K562 (cell line): ENCODE measurements around the gene TPX2. TPM values are rescaled to one million over a fixed set of nuclear protein-coding genes. Genes with fewer than 3 reads are reported as not detected.

Experiments used
- BRD4 ChIP-seq: fragments of 200-600 bp; sonication (generic); IDR thresholded peaks from 2 replicates; pipeline ENCODE4 v1.6.1; 2017; ENCODE audit warnings: inconsistent platforms
- CHCHD3 ChIP-seq: fragments of 250-450 bp; sonication (Bioruptor Pico); IDR thresholded peaks from 2 replicates; pipeline ENCODE4 v2.1.2; 2022; ENCODE audit warnings: mild to moderate bottlenecking
- CHD1 ChIP-seq: fragments of 200-600 bp; sonication (generic); IDR thresholded peaks from one replicate; pipeline ENCODE4 v1.6.1; 2012; ENCODE audit warnings: mild to moderate bottlenecking, moderate library complexity, low read length, inconsistent platforms
- CXXC5 ChIP-seq: fragments of 250-450 bp; sonication (Bioruptor Pico); IDR thresholded peaks from 2 replicates; pipeline ENCODE4 v1.8.0; 2022; ENCODE audit warnings: inconsistent platforms, mild to moderate bottlenecking, moderate library complexity
- HDGF ChIP-seq: fragments of 450-650 bp; IDR thresholded peaks from 2 replicates; pipeline ENCODE4 v1.6.1; 2016
- HIVEP1 ChIP-seq: fragments of 250-450 bp; sonication (Bioruptor Pico); IDR thresholded peaks from 2 replicates; pipeline ENCODE4 v1.4.0; 2020; ENCODE audit warnings: mild to moderate bottlenecking
- HNRNPK ChIP-seq: fragments of 200-400 bp; formaldehyde crosslinking; IDR thresholded peaks from one replicate; pipeline ENCODE4 v1.6.1; 2018; ENCODE audit warnings: mild to moderate bottlenecking, low read depth, low read length; ENCODE audit not compliant: poor library complexity, severe bottlenecking
- MLX ChIP-seq, 2 experiments: fragments of 450-650 bp in 1 of 2; sonication (generic) in 1 of 2; formaldehyde crosslinking; conservative IDR thresholded peaks; 2 replicates each; pipeline versions ENCODE4 v1.4.0 to v1.8.1; 2020 to 2022; ENCODE audit warnings: mild to moderate bottlenecking in 1 of 2, missing genetic modification reagents in 1 of 2
- MYC ChIP-seq, 2 experiments: fragments of 250-450 bp in 1 of 2; sonication (Bioruptor Pico) in 1 of 2; IDR thresholded peaks; 2 replicates each; pipeline versions ENCODE4 v1.5.1 to v1.6.1; 2012 to 2021; ENCODE audit warnings: low read depth in 2 of 2, borderline replicate concordance in 1 of 2, improper control_type of control experiment in 1 of 2, low read length in 1 of 2, mild to moderate bottlenecking in 1 of 2, moderate library complexity in 1 of 2
- MYNN ChIP-seq, 2 experiments: sonication (generic); formaldehyde crosslinking in 1 of 2; IDR thresholded peaks; 2 replicates each; pipeline versions ENCODE4 v1.5.0 to v1.6.1; 2016 to 2020; ENCODE audit warnings: antibody characterized with exemption in 1 of 2, missing genetic modification reagents in 1 of 2
- NCOA2 ChIP-seq, 2 experiments: fragments of 450-650 bp; IDR thresholded peaks; 2 replicates each; pipeline ENCODE4 v1.6.1; 2018; ENCODE audit warnings: mild to moderate bottlenecking in 2 of 2, moderate library complexity in 1 of 2; ENCODE audit not compliant: partially characterized antibody in 2 of 2
- PCBP1 ChIP-seq: fragments of 200-400 bp; formaldehyde crosslinking; IDR thresholded peaks from 2 replicates; pipeline ENCODE4 v1.6.1; 2018; ENCODE audit warnings: mild to moderate bottlenecking, low read depth, low read length; ENCODE audit not compliant: poor library complexity, severe bottlenecking
- RFX1 ChIP-seq: fragments of 450-650 bp; IDR thresholded peaks from 2 replicates; pipeline ENCODE4 v1.6.1; 2016; ENCODE audit warnings: mild to moderate bottlenecking, moderate library complexity
- RFX5 ChIP-seq: IDR thresholded peaks from 2 replicates; pipeline ENCODE4 v1.6.1; 2011; ENCODE audit warnings: low read depth, mild to moderate bottlenecking, improper control_type of control experiment, low read length
- TAF15 ChIP-seq: fragments of 200-400 bp; formaldehyde crosslinking; IDR thresholded peaks from 2 replicates; pipeline ENCODE4 v1.6.1; 2017; ENCODE audit warnings: mild to moderate bottlenecking, low read depth, low read length, moderate library complexity
- THRB ChIP-seq: fragments of 450-650 bp; formaldehyde crosslinking; conservative IDR thresholded peaks from 2 replicates; pipeline ENCODE4 v1.4.0; 2022; ENCODE audit warnings: mild to moderate bottlenecking, missing genetic modification characterization
- VEZF1 ChIP-seq: fragments of 200-800 bp; sonication (Bioruptor generic); IDR thresholded peaks from 2 replicates; pipeline ENCODE4 v1.6.1; 2017; ENCODE audit warnings: missing genetic modification characterization, missing compliant biosample characterization
- ZNF124 ChIP-seq: sonication (generic); formaldehyde crosslinking; IDR thresholded peaks from 2 replicates; pipeline ENCODE4 v1.8.1; 2022; ENCODE audit warnings: missing genetic modification reagents
- ZNF133 ChIP-seq: fragments of 250-450 bp; sonication (Bioruptor Pico); IDR thresholded peaks from 2 replicates; pipeline ENCODE4 v1.4.0; 2020; ENCODE audit warnings: mild to moderate bottlenecking
- ZNF79 ChIP-seq: fragments of 250-450 bp; sonication (Bioruptor Pico); IDR thresholded peaks from 2 replicates; pipeline ENCODE4 v1.4.0; 2020; ENCODE audit warnings: low read depth, mild to moderate bottlenecking, moderate library complexity
- polyA plus RNA-seq, 8 experiments: library from polyadenylated mRNA; depleted of rRNA in 4 of 8; stranded (reverse) in 5 of 8; unstranded in 3 of 8; fragments of >200 nt; fragmentation: Nextera tagmentation in 2 of 8; fragmentation: Illumina TruSeq in 1 of 8; extraction: Ambion mirVana in 2 of 8; extraction: Trizol in 1 of 8; gene quantifications; 2 replicates each; pipeline versions ENCODE4 v1.2.1 to v1.2.3, GENCODE V29; 2011 to 2014; ENCODE audit warnings: inconsistent platforms in 1 of 8, missing spikeins in 1 of 8
- total RNA-seq, 7 experiments: library from RNA; depleted of rRNA in 6 of 7; stranded (reverse); fragments of >200 nt in 6 of 7; fragmentation: Illumina TruSeq in 2 of 7; extraction: Trizol in 2 of 7; gene quantifications; 2 replicates each; pipeline versions ENCODE4 v1.2.1 to v1.2.3, GENCODE V29; 2011 to 2021; ENCODE audit warnings: low replicate concordance in 1 of 7
- TF ChIP-seq, protein P1 (sequence below): fragments of 250-450 bp; sonication (Bioruptor Pico); IDR thresholded peaks from 2 replicates; pipeline ENCODE4 v1.5.0; 2022; ENCODE audit warnings: mild to moderate bottlenecking

TPX2 gene
- total and polyA plus RNA-seq, 9 of the 15 experiments (the other 6 are each of a cell fraction or from before 2014, with no cell fraction given): 48.0 to 241 (median 133) TPM

DNA sequence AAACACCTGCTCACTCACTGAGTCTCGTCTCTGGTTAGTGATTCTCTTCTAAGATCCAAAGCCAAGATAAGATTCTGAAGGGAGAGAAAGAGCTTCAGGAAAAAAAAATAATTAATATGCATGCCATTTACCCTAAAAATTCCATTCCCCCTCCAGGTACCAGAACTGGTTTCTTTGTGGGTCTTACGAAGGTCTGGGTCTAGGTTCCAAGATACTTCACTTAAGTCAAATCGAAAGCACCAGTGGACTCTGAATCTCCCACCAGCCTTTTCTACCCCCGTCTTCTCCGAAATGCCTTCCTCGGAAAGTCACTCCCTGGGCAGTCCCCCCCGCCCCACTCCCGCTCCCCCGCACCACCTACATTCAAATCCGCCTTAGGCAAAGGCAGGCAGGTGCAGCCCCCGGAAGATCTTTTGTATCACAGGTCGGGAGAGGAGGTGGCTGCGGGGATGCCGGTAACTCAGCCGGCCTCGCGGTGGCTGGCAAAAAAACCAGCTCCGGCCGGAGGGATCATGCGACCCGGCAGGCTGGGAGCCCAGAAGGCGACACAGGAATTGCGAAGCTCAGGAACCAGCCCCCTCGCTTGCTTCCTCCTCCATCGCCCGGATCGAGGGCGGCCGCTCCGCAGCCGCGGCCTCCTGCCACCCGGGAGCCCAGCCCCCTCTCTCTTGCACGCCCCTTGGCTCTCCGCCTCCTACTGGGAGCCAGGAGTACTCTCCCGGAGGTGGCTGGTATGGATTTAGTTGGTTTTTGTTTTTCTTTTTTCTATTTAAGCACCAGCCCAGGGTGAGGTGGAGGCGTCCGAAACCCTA lies 16.6 kb upstream of the TPX2 start, which contains the start of gene BCL2L1 (continued):
- TF ChIP-seq MYC (IDR thresholded peaks at IDR 0.05; ENCODE audit: low read depth, low read length) (no peak; the same call in 1 of the 2 replicates), MYC (CRISPR knock-in tag; IDR thresholded peaks at IDR 0.05; ENCODE audit: borderline replicate concordance, low read depth) (no peak), CXXC5 (CRISPR knock-in tag) (peak; percentile 63), HDGF (no peak), NCOA2 (IDR thresholded peaks at IDR 0.05; ENCODE audit: partially characterized antibody in 2 of 2) (no peak), THRB (CRISPR knock-in tag) (no peak), RFX5 (no peak), HIVEP1 (CRISPR knock-in tag) (0 out of 2 replicates have a peak, but pooled peaks have one; percentile 22), BRD4 (no peak), ZNF79 (0 out of 2 replicates have a peak, but pooled peaks have one; percentile 46), ZNF133 (0 out of 2 replicates have a peak, but pooled peaks have one; percentile 42), HNRNPK (no peak), ZNF124 (CRISPR knock-in tag) (no peak), MLX (CRISPR knock-in tag; conservative IDR thresholded peaks at IDR 0.05) (no peak), VEZF1 (CRISPR knock-in tag) (peak; percentile 69; the same call in 1 of the 2 replicates), CHD1 (peak; percentile 28), CHCHD3 (CRISPR knock-in tag) (no peak), PCBP1 (no peak), RFX1 (no peak), TAF15 (no peak), MYNN (IDR thresholded peaks at IDR 0.05) (no peak), MYNN (CRISPR knock-in tag; IDR thresholded peaks at IDR 0.05) (no peak)
- TF ChIP-seq, protein P1, sequence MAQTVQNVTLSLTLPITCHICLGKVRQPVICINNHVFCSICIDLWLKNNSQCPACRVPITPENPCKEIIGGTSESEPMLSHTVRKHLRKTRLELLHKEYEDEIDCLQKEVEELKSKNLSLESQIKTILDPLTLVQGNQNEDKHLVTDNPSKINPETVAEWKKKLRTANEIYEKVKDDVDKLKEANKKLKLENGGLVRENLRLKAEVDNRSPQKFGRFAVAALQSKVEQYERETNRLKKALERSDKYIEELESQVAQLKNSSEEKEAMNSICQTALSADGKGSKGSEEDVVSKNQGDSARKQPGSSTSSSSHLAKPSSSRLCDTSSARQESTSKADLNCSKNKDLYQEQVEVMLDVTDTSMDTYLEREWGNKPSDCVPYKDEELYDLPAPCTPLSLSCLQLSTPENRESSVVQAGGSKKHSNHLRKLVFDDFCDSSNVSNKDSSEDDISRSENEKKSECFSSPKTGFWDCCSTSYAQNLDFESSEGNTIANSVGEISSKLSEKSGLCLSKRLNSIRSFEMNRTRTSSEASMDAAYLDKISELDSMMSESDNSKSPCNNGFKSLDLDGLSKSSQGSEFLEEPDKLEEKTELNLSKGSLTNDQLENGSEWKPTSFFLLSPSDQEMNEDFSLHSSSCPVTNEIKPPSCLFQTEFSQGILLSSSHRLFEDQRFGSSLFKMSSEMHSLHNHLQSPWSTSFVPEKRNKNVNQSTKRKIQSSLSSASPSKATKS: no peak
